HG02678 (cell line): ENCODE data around the gene PLD1.

Source experiments
- ATAC-seq: cut with Tn5 transposase; IDR thresholded peaks from one replicate; pipeline ENCODE4 v1.9.1; 2021; ENCODE audit warnings: mild to moderate bottlenecking, moderate library complexity; ENCODE audit not compliant: unreplicated experiment

PLD1 gene

DNA sequence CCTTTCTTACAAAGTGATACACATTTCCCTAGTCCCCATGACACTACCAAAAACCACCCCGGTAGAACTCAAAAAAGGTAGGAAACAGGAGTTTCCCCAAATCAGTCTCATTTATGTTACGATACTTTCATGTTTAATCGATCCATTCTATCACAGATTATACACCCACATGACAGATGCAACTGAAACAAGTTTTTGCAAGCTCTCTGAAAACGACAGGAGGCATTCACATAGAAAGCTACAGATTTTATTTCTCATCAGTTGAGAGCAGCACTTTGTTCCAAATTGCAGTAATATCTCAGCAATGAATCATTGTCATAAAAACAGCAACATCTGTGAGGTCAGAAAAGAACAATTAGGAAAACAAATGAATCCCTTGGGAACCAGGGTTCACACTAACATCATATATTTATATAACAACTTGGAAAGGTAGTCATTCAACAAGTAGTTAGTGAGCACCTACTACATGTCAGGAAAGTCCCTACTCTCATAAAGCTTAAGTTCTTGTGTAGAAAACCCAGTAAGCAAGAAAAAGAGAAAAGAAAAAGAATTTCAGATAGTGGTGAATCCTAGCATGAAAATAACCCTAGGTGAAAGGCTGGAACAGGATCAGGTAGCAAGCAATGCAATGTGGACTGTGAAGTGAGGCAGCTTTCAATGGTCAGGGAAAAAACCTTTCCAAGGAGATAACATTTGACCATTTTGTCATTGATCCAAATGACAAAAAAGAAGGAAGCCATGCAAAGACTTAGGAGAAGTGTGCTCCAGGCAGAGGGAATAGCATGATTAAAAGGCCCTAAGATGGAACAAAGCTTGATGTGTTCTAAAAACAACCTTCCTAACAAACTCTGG is 8.3 kb downstream of the PLD1 start:
- no peak for ATAC-seq

DNA sequence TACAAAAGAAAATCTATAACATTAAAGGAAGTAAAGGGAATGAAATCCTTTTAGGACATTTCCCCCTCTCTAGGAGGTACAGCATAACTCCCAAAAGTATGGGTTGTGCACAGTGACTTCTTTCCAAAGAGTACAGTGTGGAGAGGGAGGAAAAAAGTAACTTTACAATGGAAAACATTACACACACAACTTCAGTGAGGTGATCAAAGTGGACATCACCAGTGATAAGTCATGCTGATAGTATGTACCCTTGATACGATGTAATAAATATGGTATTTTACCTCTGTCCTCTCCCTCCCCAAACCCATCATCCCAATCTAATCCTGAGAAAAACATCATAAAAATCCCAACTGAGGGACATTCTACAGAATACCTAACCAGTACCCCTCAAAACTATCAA is 10.8 kb downstream of the PLD1 start:
- no peak for ATAC-seq

DNA sequence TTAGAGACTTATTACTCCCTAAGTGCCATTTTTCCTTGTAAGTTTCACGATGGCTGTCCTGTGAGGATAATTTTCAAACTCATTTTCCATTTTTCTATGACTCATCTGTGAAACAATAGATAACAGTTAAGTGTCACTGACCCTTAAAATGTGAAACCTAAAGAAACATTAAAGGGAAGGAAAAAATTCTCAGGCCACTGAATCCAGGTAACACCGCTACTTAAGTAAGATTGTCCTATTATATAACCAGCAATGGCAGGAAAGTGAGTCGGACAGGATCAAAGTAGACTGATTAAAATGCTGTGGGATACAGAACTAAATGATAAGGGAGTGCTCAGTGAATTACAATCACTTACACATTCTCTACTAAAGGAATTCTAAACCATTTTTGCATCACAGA is 12.4 kb downstream of the PLD1 start:
- no peak for ATAC-seq

DNA sequence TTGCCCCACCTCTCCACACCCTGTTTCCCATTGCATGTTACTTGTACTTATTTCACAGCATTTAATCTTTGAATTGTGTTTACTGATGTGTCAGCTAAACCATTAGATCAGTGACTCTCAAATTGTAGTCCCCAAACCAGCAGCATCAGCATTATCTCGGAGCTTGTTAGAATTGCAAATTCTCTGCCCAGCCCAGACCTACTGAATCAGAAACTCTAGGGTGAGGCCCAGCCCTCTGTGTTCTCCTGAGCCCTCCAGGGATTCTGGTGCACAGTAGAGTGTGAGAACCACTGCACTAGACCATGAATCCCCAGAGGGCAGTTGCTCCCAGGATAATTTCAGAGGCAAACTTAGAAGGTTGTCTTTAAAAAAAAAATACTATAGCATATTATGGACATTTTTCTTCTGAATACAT is 13.0 kb downstream of the PLD1 start:
- peak; percentile 73 for ATAC-seq

DNA sequence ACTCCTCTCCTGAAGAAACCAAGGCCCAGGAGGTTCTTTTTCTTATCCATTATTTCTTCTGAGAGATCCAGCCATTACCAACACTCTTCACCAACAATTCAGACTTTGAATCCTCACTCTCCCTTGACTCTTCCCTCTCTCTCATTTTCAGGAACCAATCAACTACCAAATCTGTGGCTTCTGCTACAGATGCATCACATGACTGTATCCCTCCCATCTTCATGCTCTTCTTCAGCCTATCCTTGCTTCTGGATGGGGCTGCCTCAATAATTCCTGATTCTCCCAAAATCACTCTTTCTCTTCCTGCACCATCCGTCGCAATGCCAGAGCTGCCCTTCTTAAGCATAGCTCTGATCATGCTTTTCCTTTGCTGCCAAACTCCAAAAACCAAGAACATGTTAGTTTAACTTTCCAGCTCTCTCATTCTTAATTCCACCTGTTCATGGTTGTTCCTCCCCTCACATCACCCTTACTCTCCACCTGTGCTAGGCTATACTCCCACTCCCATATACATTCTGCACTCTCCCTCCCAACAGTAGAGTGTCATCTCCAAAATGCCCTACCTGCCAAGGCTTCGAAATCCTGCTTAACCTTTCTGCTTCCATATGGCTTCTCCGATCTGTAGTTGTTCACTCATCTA is 13.5 kb downstream of the PLD1 start:
- ATAC-seq: no peak

DNA sequence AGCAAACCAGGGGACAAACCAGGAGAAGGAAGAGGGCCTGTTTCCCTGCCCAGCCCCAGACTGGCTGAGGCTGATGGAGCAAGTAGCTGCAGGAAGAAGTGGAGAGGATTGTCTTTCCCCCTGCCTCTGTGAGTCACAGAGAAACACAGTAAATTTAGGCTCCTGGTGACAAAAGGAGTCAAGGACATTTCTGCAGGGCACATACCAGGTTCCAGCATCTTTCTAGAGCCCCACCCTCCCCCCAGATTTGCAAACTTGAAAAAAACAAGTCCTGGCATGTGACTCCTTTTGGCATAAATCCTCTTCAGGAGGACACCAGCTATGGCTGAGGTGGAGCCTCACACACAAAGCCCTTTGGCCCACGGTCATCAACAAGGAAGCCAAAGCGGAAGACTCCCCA is 17.8 kb downstream of the PLD1 start:
- no peak for ATAC-seq

DNA sequence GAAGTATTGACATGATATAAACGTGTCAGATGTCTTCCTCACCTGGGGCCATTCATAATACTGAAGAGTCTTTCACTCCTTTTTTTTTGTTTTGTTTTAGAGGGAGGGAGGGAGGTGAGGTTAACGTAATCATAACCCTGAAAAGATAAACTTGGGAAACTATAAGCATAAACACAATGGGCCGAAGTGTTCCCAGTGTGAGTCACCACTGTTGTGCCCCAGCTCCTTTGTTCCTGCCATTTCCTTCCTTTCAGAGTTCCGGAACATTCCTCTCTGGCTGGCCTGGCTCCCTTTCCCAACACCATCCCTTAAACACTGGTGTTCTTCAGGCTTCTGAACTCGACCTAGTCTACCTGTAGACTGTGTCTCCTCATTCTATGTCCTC is 18.6 kb downstream of the PLD1 start:
- ATAC-seq: no peak

DNA sequence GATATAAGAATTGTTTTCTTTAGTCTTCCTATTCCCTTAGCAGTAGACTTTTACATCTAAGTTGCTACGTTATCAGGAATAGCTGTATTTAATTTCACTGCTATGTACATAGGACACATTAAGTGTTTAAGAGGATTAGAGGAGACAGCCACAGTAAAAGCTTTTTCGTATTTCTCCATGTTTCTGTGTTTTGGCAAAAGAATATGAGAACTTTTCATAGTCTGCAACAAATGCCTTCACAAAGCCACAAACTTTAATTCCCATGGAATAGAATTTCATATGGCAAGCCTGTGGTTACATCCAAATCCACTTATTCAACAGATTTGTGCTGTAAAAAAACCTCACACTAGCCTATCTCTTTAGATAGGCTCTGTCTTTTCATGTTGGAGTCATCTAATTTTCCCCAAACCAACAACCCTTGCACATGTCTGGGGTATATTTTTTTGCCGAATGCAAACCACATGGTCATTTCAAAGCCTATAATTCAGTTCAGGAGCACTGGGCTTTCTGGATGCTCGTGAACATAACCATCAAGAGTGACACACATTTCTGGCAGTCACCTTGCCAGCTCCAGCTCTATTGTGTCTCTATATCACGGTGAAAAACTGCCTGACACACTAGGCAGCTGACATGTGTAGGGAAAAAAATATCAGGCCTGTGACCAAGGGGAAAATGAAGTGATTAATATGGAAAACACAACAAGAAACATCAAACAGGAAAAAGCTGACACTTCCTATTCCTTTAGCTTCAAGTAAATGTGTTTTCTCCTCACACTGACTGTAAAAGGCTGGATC is 19.2 kb downstream of the PLD1 start:
- no peak for ATAC-seq

DNA sequence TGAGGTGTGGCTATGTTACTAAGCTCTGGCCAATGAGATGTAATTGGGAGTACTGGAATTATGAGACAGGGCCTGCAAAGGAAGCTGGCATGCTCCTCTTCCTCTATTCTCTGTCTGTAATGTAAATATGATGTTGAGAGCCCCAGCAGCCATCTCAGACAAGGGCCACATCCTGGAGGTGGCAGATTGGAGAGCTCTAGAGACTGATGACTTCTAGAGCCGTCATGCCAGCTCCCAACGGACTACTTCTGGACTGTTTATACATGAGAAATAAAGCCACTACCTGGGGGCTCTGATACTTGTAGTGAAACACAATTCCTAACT is 19.7 kb downstream of the PLD1 start:
- ATAC-seq: no peak

DNA sequence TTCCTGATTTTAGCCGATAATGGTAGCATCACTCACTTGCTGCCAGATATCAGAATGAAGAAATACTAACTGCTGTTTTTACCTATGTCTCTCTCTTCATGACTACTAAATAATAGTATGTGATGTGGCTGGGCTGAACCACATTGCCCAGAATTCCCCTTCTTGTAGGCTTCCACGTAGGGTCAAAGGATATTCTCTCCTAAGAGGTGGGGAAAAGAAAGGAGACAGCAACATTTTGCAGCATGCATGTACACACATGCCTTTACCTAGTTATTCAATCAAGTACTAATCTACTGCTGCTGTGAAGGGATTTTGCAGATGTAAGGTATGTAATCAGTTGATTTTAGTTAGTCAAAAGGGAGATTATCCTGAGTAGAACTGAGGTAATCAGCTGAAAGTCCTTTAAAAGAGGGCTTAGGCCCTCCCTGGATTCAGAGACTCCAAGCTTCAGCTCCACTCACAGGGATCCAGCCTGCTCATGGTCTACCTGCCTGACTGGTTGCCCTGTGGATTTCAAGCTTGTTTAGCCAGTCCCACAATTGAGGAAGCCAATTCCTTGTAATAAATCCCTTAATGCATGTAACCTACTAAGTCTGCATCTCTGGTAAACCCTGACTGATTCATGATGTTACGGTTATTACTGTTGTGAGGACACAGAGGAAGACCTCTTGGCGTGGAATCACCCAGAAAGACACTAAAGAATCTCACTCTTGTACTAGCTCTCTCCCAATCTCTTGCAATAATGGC is 20.4 kb downstream of the PLD1 start:
- no peak for ATAC-seq

DNA sequence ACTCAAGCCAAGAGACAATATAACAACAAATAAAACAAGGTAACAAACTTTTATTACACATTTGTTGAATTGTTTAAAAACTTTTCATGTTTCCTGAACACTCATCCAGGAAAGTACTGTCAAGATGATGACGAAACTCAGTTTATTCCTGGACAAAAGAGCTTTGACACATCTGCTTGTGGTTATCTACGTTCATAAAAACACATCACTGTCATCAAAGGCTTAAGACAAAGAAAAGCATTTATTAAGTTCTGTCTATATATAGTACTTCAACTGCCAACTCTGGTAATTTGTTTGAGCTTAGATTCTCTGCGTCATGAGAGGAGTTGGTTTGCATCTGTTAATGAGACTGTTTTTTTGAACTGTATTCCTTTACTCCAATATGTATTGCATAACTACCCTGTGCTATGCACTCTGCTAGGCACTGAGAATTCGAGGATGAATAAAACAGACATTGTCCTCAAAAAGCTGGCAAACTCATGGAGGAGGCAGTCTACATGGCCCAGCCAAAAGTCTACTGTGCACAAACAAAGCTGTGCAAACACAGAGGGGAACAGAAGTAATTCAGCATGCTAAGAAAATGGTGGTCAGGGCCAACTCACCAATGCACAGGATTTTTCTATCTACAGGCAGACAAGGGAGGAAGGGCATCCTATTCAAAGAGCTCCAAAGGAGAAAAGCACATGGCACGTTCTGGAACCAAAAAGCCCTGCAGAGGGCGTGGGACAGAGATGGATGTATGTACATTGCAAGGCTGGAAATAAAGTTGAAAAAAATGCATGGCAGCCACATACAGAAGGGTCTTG is 21.5 kb downstream of the PLD1 start:
- ATAC-seq: no peak

DNA sequence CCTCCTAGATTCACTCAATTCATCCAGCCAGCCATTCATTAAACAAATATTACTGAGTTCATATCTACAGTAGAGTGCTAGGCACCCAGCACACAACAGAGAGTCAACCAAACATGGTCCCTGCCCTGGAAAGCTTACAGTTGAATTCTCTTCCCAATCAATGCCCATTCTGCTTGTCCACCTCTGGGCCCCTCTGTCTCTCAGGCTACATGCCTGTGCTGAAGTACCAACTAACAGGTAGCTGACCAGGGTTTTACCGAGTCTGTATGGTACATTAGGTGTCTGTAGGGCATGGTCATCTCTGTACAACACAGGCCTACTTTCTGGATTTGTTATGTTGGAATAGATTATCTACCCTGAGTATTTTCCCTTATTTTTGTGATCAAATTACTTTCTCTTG is 23.3 kb downstream of the PLD1 start:
- ATAC-seq: no peak

DNA sequence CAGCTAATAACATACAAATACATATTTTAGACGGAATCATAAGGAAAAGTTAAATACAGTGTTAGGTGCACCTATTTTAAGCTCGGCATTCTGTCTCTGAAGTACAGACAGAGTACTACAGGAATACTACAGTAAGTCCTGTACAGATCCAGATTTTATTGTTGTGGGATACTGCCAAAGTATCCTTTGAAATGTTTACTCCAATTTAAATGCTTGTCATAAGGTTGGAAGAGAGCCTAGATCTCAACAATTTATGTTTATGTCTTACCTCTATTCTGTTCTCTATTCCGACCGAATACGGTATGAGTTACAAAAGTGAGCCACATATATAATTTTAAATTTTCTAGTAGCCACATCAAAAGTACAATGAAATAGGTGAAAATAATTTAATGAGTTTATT is 25.3 kb downstream of the PLD1 start:
- ATAC-seq: no peak

DNA sequence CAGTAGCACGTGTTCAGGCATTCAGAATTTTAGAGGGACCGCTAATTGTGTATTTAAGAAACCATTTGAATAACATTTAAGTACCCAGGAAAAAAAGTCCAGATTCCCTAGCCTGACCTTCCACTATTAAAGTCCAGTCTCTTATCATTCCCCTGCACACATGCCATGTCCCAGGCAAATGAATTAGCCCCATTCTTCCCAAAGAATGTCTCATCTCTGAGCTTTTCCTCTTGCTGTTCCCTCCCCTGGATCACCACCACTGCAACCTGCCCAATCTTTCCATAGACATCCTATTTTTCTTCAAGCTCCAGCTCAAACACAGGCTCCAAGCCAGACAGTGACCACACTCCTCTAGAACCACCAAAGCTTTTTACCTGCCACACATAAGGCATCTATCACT is 25.9 kb downstream of the PLD1 start:
- ATAC-seq: no peak

DNA sequence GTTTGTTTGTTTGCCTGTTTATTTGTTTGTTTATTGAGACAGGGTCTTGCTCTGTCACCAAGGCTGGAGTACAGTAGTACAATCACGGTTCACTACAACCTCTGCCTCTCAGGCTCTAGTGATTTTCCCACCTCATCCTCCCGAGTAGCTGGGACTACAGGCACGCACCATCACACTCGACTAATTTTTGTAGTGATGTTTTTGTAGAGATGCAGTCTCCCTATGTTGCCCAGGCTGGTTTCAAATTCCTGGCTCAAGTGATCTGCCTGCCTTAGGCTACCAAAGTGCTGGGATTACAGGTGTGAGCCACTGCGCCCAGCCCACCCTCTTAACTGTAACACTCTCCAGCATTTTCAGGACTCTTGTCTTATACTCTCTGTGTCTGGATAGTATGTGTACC is 26.7 kb downstream of the PLD1 start:
- no peak for ATAC-seq

DNA sequence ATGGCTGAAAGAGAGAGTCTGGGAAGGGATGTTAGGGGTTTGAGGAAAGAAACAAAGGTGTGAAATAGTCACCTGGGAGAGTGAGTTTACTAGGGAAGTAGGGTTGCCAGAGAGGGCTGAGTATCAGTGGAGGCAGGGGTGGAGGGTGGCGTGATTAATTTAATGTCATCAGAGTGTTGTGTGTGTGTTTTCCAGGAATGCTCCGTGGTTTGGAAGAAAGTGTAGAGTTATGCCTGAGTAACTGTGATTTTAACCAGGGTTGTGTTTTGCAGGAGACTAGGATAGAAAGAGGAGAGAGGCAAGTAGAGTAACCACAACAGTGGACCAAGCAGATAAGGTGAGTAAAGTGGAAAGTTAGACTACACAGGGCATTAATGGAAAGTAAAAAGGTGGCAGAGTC is 27.2 kb downstream of the PLD1 start:
- no peak for ATAC-seq

DNA sequence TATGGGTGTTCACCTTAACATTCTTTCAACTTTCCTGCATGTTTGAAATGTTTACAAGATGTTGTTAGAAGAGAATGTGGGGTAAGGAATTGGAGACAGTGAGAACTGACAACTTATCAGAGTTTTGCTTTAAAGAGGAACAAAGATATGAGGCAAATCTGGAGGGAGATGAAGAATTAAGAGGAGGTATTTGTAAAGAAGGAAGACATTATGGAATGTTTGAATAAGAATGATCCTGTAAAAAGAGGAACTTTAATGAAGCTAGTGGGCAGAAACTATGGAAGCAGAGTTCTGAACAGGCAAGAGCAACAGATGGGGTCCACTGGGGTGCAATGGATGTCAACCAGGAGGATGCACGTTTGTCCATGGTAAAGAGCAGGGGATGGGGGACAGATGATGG is 27.7 kb downstream of the PLD1 start:
- no peak for ATAC-seq

DNA sequence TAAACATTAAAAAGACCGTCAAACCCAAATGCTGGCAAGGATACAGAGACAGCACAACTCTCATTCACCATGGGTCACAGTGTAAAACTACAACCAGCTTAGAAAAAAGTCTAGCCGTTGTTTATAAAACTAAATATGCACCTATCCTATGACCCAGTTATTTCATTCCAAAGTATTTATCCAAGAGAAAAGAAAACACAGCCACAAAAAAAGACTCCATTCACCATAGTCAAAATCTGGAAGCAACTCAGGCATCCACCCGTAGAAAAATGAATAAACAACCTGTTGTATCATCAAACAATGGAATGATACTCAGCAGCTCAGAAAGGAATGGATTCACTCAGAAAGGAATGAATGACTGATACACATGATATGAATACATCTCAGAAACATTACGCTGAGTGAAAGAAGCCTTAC is 28.6 kb downstream of the PLD1 start:
- no peak for ATAC-seq

DNA sequence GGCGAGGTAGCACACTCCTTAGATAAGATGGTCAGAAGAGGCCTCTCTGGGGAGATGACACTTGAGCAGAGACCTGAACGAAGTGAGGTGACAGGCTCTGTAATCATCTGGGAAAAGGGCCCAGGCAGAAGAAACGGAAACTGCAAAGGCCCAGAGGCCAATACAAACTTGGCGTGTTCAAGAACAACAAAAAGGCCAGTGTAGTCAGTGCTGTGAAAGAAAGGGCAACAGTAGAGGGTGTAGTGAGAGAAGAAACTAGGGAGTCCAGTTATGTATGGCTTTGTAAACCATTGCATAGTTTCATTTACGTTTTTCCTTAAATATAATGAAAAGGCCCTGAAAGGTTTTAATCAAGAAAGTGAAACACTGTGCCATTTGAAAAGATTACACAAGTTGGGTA is 31.8 kb downstream of the PLD1 start:
- ATAC-seq: no peak

DNA sequence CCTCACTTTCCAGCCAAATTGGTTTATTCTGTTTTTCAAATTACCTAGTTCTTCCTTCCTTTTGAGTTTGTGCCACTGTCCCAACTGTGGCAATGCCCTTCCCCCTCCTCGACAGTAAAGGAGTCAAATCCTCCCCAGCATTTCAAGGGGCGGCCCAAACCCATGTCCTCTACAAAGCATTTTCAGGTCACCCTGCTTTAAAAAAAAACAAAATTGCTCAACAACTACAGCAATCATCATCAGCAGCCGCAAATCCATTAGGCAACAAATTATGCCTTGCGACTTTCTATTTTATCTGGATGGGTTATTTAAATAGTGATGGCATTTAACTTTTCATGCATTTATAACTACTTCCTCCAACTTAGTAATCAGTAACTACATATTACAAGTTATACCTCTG is 32.7 kb downstream of the PLD1 start:
- ATAC-seq: no peak
